ENCODE data around the gene PRKN. TPM values are rescaled to one million over a fixed set of nuclear protein-coding genes. Genes with fewer than 3 reads are reported as not detected.

Gene PRKN
- total RNA-seq, 1 donor from 2014 or later = 7.0 TPM

GRCh38 chr6:162200041-162200440 lies 527.5 kb downstream of the PRKN start:
- H3K36me3 Mint-ChIP-seq (ENCODE audit: unreplicated experiment) = no peaks in the 10 kb centered on the region
- H3K4me3 Mint-ChIP-seq (ENCODE audit: unreplicated experiment) = no peak overlapping the region
- no peak for TF ChIP-seq CTCF (IDR thresholded peaks at IDR 0.05; ENCODE audit: partially characterized antibody, unreplicated experiment)
- H3K27me3 Mint-ChIP-seq (ENCODE audit: unreplicated experiment) = no peaks in the 10 kb centered on the region
- H3K4me1 Mint-ChIP-seq (ENCODE audit: low read depth, unreplicated experiment) = no peaks in the 10 kb centered on the region
- H3K27ac Mint-ChIP-seq (ENCODE audit: unreplicated experiment) = no peak overlapping the region
- DNase-seq = no peak
- H3K9me3 Mint-ChIP-seq (ENCODE audit: unreplicated experiment) = no peaks in the 10 kb centered on the region

- no peak for TF ChIP-seq CTCF (IDR thresholded peaks at IDR 0.05; ENCODE audit: partially characterized antibody, unreplicated experiment)
- Mint-ChIP-seq H3K36me3 (ENCODE audit: unreplicated experiment) (no peaks in the 10 kb centered on the region), H3K27ac (ENCODE audit: unreplicated experiment) (no peak overlapping the region), H3K4me1 (ENCODE audit: low read depth, unreplicated experiment) (no peaks in the 10 kb centered on the region), H3K9me3 (ENCODE audit: unreplicated experiment) (no peaks in the 10 kb centered on the region), H3K27me3 (ENCODE audit: unreplicated experiment) (no peaks in the 10 kb centered on the region), H3K4me3 (ENCODE audit: unreplicated experiment) (no peak overlapping the region)
- DNase-seq = no peak
These were observed 528.6 kb downstream of the PRKN start for GRCh38 chr6:162198925-162199324.

- no peaks in the 10 kb centered on the region for H3K27me3 Mint-ChIP-seq (ENCODE audit: unreplicated experiment)
- no peak overlapping the region for H3K4me3 Mint-ChIP-seq (ENCODE audit: unreplicated experiment)
- H3K27ac Mint-ChIP-seq (ENCODE audit: unreplicated experiment) = no peak overlapping the region
- no peaks in the 10 kb centered on the region for H3K9me3 Mint-ChIP-seq (ENCODE audit: unreplicated experiment)
- H3K36me3 Mint-ChIP-seq (ENCODE audit: unreplicated experiment) = no peaks in the 10 kb centered on the region
- no peak for TF ChIP-seq CTCF (IDR thresholded peaks at IDR 0.05; ENCODE audit: partially characterized antibody, unreplicated experiment)
- H3K4me1 Mint-ChIP-seq (ENCODE audit: low read depth, unreplicated experiment) = no peaks in the 10 kb centered on the region
- DNase-seq = no peak
These were observed 529.5 kb downstream of the PRKN start for GRCh38 chr6:162198076-162198475.

GRCh38 chr6:162195441-162195840 lies 532.1 kb downstream of the PRKN start:
- Mint-ChIP-seq H3K9me3 (ENCODE audit: unreplicated experiment) (no peaks in the 10 kb centered on the region), H3K4me1 (ENCODE audit: low read depth, unreplicated experiment) (no peaks in the 10 kb centered on the region), H3K4me3 (ENCODE audit: unreplicated experiment) (no peak overlapping the region), H3K36me3 (ENCODE audit: unreplicated experiment) (no peaks in the 10 kb centered on the region), H3K27me3 (ENCODE audit: unreplicated experiment) (no peaks in the 10 kb centered on the region), H3K27ac (ENCODE audit: unreplicated experiment) (no peak overlapping the region)
- no peak for DNase-seq
- TF ChIP-seq CTCF (IDR thresholded peaks at IDR 0.05; ENCODE audit: partially characterized antibody, unreplicated experiment) = no peak

GRCh38 chr6:162190981-162191380 lies 536.6 kb downstream of the PRKN start:
- no peak for DNase-seq
- H3K27me3 Mint-ChIP-seq (ENCODE audit: unreplicated experiment) = no peaks in the 10 kb centered on the region
- H3K27ac Mint-ChIP-seq (ENCODE audit: unreplicated experiment) = no peak overlapping the region
- no peak overlapping the region for H3K4me3 Mint-ChIP-seq (ENCODE audit: unreplicated experiment)
- H3K9me3 Mint-ChIP-seq (ENCODE audit: unreplicated experiment) = peaks cover 1% of the 10 kb centered on the region
- no peak for TF ChIP-seq CTCF (IDR thresholded peaks at IDR 0.05; ENCODE audit: partially characterized antibody, unreplicated experiment)
- H3K36me3 Mint-ChIP-seq (ENCODE audit: unreplicated experiment) = peaks cover 6% of the 10 kb centered on the region
- no peaks in the 10 kb centered on the region for H3K4me1 Mint-ChIP-seq (ENCODE audit: low read depth, unreplicated experiment)
